ENCODE data around the gene MORN1.

Gene MORN1

DNA sequence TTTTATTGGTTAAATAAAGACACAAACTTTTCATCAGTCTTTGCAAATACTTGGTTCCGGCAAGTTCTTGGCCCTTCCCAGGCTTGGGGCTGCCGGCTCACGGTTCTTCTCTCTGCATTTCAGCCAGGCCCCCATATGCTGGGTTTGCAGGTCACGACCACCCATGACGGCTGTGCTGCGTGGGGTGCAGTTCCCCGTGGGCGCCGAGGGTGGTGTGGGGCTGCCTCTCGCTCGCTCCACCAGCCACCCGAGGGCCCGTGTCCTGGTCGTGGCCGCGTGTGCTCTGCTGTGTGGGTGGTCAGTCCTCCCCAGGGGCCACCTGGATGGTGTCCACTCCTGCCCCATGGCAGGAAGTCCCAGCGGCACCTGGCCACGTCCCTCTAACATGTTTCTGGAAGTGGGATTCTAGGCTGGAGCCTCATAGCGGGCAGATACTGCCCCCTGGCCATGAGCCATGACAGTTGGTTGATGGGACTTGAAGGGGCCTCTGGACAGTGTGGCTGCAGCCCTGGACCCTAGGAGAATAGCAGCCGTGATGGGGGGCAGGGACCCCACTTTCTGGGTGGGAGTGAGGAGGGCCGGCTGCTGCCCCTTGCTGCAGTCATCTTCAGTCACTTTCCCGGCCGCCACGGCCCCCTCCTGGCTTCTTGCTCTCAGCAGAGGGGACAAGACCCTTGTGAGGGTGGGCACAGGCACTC lies 117.0 kb downstream of the MORN1 start:
- DNase-seq (ENCODE audit: low spot score), result no peak
- Histone ChIP-seq H2AFZ (ENCODE audit: low read length) (no peak overlapping the region), H3K79me1 (ENCODE audit: low read depth, low read length) (peaks cover 49% of the 10 kb centered on the region), H3K9me3 (replicated peaks in 1 of 2; ENCODE audit: control insufficient read depth in 2 of 2, insufficient read depth in 1 of 2, low read depth in 1 of 2, low read length in 2 of 2) (peaks cover 5% of the 10 kb centered on the region in 2 donors), H3K36me3 (replicated peaks in 1 of 2; ENCODE audit: control insufficient read depth in 2 of 2, insufficient read depth in 2 of 2, low read length in 2 of 2) (peaks cover 7 to 16% of the 10 kb centered on the region in 2 donors), H4K8ac (ENCODE audit: low read depth, low read length) (peak overlapping the region; percentile 56), H4K91ac (ENCODE audit: low read depth, low read length, poor library complexity) (no peak overlapping the region), H2BK120ac (ENCODE audit: low read depth, low read length) (peak overlapping the region; percentile 95), H3K4me2 (ENCODE audit: insufficient read depth, low read length, poor library complexity, severe bottlenecking) (no peak overlapping the region), H3K4me1 (ENCODE audit: control insufficient read depth in 2 of 2, insufficient read depth in 1 of 2, low read depth in 1 of 2, low read length in 2 of 2) (peaks cover 66 to 73% of the 10 kb centered on the region in 2 donors), H3K27ac (replicated peaks; ENCODE audit: low read length) (no peak overlapping the region), H3K27me3 (ENCODE audit: control insufficient read depth in 3 of 3, insufficient read depth in 3 of 3, low read depth in 1 of 3, low read length in 3 of 3) (peaks cover 0 to 3% (median 0%) of the 10 kb centered on the region in 3 experiments), H2BK12ac (ENCODE audit: low read length) (peak overlapping the region; percentile 88), H2BK5ac (ENCODE audit: low read length) (peak overlapping the region; percentile 88), H2AK5ac (ENCODE audit: low read depth, low read length) (peak overlapping the region; percentile 99), H2BK15ac (ENCODE audit: low read length) (peak overlapping the region; percentile 99), H3K4ac (ENCODE audit: low read length) (peak overlapping the region; percentile 97), H3K9ac (ENCODE audit: low read depth, low read length, poor library complexity) (peak overlapping the region; percentile 56), H3K23ac (ENCODE audit: low read depth, low read length, poor library complexity) (peak overlapping the region; percentile 82), H3K18ac (ENCODE audit: low read length) (peak overlapping the region; percentile 97), H3K14ac (ENCODE audit: low read length) (peak overlapping the region; percentile 64), H3K4me3 (ENCODE audit: low read length in 2 of 2) (no peak overlapping the region)
- WGBS, 2 donors (ENCODE audit: extremely low coverage in 2 of 2, insufficient read length in 2 of 2, insufficient replicate concordance in 1 of 2), result no CpG with 5 or more reads among the region's 24 CpGs

DNA sequence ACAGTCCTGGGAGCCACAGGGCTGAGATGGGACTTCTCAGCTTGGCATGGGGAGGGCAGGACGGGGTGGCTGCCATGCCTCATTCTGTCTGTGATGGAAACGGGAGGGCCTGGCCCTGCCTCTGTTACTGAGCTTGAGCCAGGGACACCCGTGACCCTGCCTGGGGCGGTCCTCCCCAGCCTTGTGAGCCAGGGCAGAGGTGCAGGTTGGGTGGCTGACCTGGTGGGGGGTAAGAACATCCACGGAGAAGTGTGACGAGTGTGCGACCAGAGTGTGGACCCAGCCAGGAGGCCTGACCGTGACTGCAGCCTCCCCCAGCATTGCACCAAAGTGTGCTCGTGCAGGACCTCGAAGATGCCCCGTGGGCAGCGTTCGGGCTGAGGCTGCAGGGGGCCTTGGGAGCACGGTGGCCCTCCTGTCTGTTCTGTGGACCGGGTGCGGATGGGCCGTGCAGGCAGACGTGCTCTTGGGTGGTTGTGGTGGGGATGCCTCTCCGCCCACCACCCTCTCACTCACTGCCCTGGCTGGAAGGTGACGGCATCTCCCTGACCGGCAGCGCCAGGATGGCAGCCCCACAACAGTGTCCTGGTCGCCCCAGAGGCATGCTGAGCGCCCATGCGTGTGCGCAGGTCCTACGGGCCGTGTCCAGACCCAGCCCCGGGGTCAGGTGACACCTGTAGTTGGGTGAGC lies 117.8 kb downstream of the MORN1 start:
- peak overlapping the region; percentile 99 for H3K27ac ChIP-seq (replicated peaks; ENCODE audit: low read length)

DNA sequence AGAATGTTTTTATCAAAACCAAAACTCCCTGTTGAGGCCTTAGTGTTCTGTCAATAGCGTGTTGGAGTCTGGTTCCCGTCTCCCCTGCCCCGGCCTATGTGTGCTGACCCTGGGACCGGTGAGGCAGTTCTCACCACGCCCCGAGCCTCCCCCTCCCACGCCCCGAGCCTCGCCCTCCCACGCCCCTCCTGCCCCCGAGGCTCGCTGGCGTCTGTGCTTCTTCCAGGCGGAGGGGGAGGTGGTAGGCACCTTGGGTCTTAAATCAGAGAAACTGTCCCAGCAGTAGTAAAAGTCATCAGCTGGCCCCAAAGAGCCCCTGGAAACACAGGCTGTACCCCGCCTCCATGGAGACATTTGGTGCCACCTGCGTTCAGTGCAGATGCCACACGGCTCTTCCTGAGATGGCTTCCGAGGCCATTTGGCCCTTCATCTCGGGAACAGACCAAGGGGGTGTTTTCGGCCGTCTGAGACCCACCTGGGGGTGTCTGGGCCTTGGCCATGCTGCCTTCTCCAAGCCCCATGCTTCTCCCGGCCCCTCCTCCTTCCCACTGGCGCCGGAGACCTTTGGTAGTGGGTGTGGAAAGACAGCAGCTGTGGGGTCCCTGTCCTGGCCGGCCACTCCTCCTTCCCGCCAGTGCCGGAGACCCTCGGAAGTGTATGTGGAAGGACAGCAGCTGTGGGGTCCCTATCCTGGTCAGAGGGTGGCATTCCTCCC lies 118.5 kb downstream of the MORN1 start:
- DNase-seq (ENCODE audit: low spot score), result no peak
- Histone ChIP-seq H3K23ac (ENCODE audit: low read depth, low read length, poor library complexity) (peak overlapping the region; percentile 80), H2BK15ac (ENCODE audit: low read length) (peak overlapping the region; percentile 99), H2AK5ac (ENCODE audit: low read depth, low read length) (peak overlapping the region; percentile 99), H3K9me3 (replicated peaks in 1 of 2; ENCODE audit: control insufficient read depth in 2 of 2, insufficient read depth in 1 of 2, low read depth in 1 of 2, low read length in 2 of 2) (peaks cover 4 to 5% of the 10 kb centered on the region in 2 donors), H3K79me1 (ENCODE audit: low read depth, low read length) (peaks cover 51% of the 10 kb centered on the region), H4K8ac (ENCODE audit: low read depth, low read length) (no peak overlapping the region), H2BK12ac (ENCODE audit: low read length) (peak overlapping the region; percentile 100), H3K4ac (ENCODE audit: low read length) (peak overlapping the region; percentile 93), H3K36me3 (replicated peaks in 1 of 2; ENCODE audit: control insufficient read depth in 2 of 2, insufficient read depth in 2 of 2, low read length in 2 of 2) (peaks cover 7 to 11% of the 10 kb centered on the region in 2 donors), H4K91ac (ENCODE audit: low read depth, low read length, poor library complexity) (peak overlapping the region; percentile 58), H3K27ac (replicated peaks; ENCODE audit: low read length) (peak overlapping the region; percentile 99), H2BK120ac (ENCODE audit: low read depth, low read length) (no peak overlapping the region), H3K4me2 (ENCODE audit: insufficient read depth, low read length, poor library complexity, severe bottlenecking) (peak overlapping the region; percentile 14), H3K4me1 (ENCODE audit: control insufficient read depth in 2 of 2, insufficient read depth in 1 of 2, low read depth in 1 of 2, low read length in 2 of 2) (peaks cover 60% of the 10 kb centered on the region in 2 donors), H3K27me3 (ENCODE audit: control insufficient read depth in 3 of 3, insufficient read depth in 3 of 3, low read depth in 1 of 3, low read length in 3 of 3) (peaks cover 0 to 3% (median 0%) of the 10 kb centered on the region in 3 experiments), H3K18ac (ENCODE audit: low read length) (peak overlapping the region; percentile 99), H2BK5ac (ENCODE audit: low read length) (peak overlapping the region; percentile 88), H3K14ac (ENCODE audit: low read length) (peak overlapping the region; percentile 91), H3K9ac (ENCODE audit: low read depth, low read length, poor library complexity) (peak overlapping the region; percentile 74), H2AFZ (ENCODE audit: low read length) (no peak overlapping the region), H3K4me3 (ENCODE audit: low read length in 2 of 2) (no peak overlapping the region)
- no CpG with 5 or more reads among the region's 28 CpGs for WGBS, 2 donors (ENCODE audit: extremely low coverage in 2 of 2, insufficient read length in 2 of 2, insufficient replicate concordance in 1 of 2)

More for the DNA sequence above, 117.8 kb downstream of the MORN1 start:
- Histone ChIP-seq H3K79me1 (ENCODE audit: low read depth, low read length) (peaks cover 47% of the 10 kb centered on the region), H3K18ac (ENCODE audit: low read length) (peak overlapping the region; percentile 99), H3K9ac (ENCODE audit: low read depth, low read length, poor library complexity) (peak overlapping the region; percentile 74), H2BK120ac (ENCODE audit: low read depth, low read length) (peak overlapping the region; percentile 95), H3K36me3 (replicated peaks in 1 of 2; ENCODE audit: control insufficient read depth in 2 of 2, insufficient read depth in 2 of 2, low read length in 2 of 2) (peaks cover 7 to 16% of the 10 kb centered on the region in 2 donors), H3K14ac (ENCODE audit: low read length) (peak overlapping the region; percentile 91), H3K4me1 (ENCODE audit: control insufficient read depth in 2 of 2, insufficient read depth in 1 of 2, low read depth in 1 of 2, low read length in 2 of 2) (peaks cover 62 to 67% of the 10 kb centered on the region in 2 donors), H2BK15ac (ENCODE audit: low read length) (peak overlapping the region; percentile 99), H4K91ac (ENCODE audit: low read depth, low read length, poor library complexity) (peak overlapping the region; percentile 94), H4K8ac (ENCODE audit: low read depth, low read length) (peak overlapping the region; percentile 70), H2AK5ac (ENCODE audit: low read depth, low read length) (peak overlapping the region; percentile 99), H3K23ac (ENCODE audit: low read depth, low read length, poor library complexity) (peak overlapping the region; percentile 80), H3K4ac (ENCODE audit: low read length) (peak overlapping the region; percentile 86), H3K27me3 (ENCODE audit: control insufficient read depth in 3 of 3, insufficient read depth in 3 of 3, low read depth in 1 of 3, low read length in 3 of 3) (peaks cover 0 to 3% (median 0%) of the 10 kb centered on the region in 3 experiments), H3K9me3 (replicated peaks in 1 of 2; ENCODE audit: control insufficient read depth in 2 of 2, insufficient read depth in 1 of 2, low read depth in 1 of 2, low read length in 2 of 2) (peaks cover 5% of the 10 kb centered on the region in 2 donors), H3K4me2 (ENCODE audit: insufficient read depth, low read length, poor library complexity, severe bottlenecking) (peak overlapping the region; percentile 14), H2AFZ (ENCODE audit: low read length) (no peak overlapping the region), H2BK12ac (ENCODE audit: low read length) (peak overlapping the region; percentile 100), H2BK5ac (ENCODE audit: low read length) (peak overlapping the region; percentile 88), H3K4me3 (ENCODE audit: low read length in 2 of 2) (peak overlapping the region in 1 of 2 donors; percentile 4)
- no CpG with 5 or more reads among the region's 29 CpGs for WGBS, 2 donors (ENCODE audit: extremely low coverage in 2 of 2, insufficient read length in 2 of 2, insufficient replicate concordance in 1 of 2)
- DNase-seq (ENCODE audit: low spot score), result no peak
